Measurements from ENCODE around the gene NUP98.
"Not testable (repeated sequence)": the region's sequence is repeated elsewhere in the genome, so short reads cannot be mapped to it uniquely, and the experiment has no call there.

NUP98 gene

GRCh38 chr11:3825473-3826154, 28.3 kb upstream of the NUP98 start:
- DNase-seq, result no peak

GRCh38 chr11:3824714-3825472, 27.5 kb upstream of the NUP98 start:
- DNase-seq, result peak; percentile 76

GRCh38 chr11:3823762-3824506, 26.6 kb upstream of the NUP98 start:
- no peak for DNase-seq

GRCh38 chr11:3823303-3823702, 25.9 kb upstream of the NUP98 start:
- no peak for DNase-seq

- no peak for DNase-seq
These were observed 25.0 kb upstream of the NUP98 start for GRCh38 chr11:3822312-3822711.

GRCh38 chr11:3820971-3821370, 23.6 kb upstream of the NUP98 start:
- no peak for DNase-seq

- DNase-seq, result no peak
These were observed 19.9 kb upstream of the NUP98 start for GRCh38 chr11:3817181-3817800.

GRCh38 chr11:3816673-3817072, 19.3 kb upstream of the NUP98 start:
- no peak for DNase-seq

GRCh38 chr11:3815845-3816244, 18.5 kb upstream of the NUP98 start:
- DNase-seq, result no peak

GRCh38 chr11:3814832-3815231, 17.5 kb upstream of the NUP98 start:
- not testable (repeated sequence) for DNase-seq

GRCh38 chr11:3810951-3811350, 13.6 kb upstream of the NUP98 start:
- DNase-seq, result no peak

- DNase-seq, result no peak
These were observed 13.1 kb upstream of the NUP98 start for GRCh38 chr11:3810446-3810845.

GRCh38 chr11:3809624-3809928, 12.2 kb upstream of the NUP98 start:
- DNase-seq, result no peak

- DNase-seq, result peak; percentile 23
These were observed 11.7 kb upstream of the NUP98 start for GRCh38 chr11:3808861-3809623.

- peak; percentile 56 for DNase-seq
These were observed 10.8 kb upstream of the NUP98 start, which contains the start of gene PGAP2 for GRCh38 chr11:3807909-3808860. TSS of gene PGAP2 (plus strand) at chr11:3808560. CDS start at chr11:3811260, 2,700 bp downstream.

GRCh38 chr11:3803726-3804495, 6.6 kb upstream of the NUP98 start:
- no peak for DNase-seq

GRCh38 chr11:3802011-3802790, 4.8 kb upstream of the NUP98 start:
- no peak for DNase-seq

- no peak for DNase-seq
These were observed 2.5 kb upstream of the NUP98 start for GRCh38 chr11:3799873-3800272.

- no peak for DNase-seq
These were observed 1.8 kb upstream of the NUP98 start for GRCh38 chr11:3799143-3799542.

Measured in T-helper 9 cell (primary cell).